ENCODE results near the gene PFAS.

DNA sequence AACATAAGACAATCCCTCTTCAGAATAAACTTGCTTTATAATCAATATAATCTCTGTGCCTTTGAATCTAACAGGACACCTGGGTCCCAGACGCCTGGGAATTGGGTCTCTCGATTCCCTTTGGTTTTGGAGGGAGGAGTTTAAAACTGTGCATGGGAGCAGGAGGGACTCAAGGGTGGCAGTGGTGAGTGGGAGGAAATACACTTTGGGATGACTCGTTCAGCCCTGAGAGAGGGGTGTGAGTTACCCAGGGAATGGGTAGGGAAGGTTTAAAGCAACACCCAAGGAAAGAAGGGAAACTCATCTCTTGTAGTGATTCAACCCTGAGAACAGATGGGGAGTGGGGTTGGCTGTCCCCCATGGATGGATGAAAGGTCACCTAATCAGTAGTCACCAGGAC lies 41.0 kb downstream of the PFAS start:
- TF ChIP-seq POLR2AphosphoS5 (IDR thresholded peaks at IDR 0.05; ENCODE audit: low read depth) = no peak
- TF ChIP-seq, protein P1, sequence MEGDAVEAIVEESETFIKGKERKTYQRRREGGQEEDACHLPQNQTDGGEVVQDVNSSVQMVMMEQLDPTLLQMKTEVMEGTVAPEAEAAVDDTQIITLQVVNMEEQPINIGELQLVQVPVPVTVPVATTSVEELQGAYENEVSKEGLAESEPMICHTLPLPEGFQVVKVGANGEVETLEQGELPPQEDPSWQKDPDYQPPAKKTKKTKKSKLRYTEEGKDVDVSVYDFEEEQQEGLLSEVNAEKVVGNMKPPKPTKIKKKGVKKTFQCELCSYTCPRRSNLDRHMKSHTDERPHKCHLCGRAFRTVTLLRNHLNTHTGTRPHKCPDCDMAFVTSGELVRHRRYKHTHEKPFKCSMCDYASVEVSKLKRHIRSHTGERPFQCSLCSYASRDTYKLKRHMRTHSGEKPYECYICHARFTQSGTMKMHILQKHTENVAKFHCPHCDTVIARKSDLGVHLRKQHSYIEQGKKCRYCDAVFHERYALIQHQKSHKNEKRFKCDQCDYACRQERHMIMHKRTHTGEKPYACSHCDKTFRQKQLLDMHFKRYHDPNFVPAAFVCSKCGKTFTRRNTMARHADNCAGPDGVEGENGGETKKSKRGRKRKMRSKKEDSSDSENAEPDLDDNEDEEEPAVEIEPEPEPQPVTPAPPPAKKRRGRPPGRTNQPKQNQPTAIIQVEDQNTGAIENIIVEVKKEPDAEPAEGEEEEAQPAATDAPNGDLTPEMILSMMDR (IDR thresholded peaks at IDR 0.05; ENCODE audit: insufficient read depth, low read length) = no peak
- TF ChIP-seq, protein P2, sequence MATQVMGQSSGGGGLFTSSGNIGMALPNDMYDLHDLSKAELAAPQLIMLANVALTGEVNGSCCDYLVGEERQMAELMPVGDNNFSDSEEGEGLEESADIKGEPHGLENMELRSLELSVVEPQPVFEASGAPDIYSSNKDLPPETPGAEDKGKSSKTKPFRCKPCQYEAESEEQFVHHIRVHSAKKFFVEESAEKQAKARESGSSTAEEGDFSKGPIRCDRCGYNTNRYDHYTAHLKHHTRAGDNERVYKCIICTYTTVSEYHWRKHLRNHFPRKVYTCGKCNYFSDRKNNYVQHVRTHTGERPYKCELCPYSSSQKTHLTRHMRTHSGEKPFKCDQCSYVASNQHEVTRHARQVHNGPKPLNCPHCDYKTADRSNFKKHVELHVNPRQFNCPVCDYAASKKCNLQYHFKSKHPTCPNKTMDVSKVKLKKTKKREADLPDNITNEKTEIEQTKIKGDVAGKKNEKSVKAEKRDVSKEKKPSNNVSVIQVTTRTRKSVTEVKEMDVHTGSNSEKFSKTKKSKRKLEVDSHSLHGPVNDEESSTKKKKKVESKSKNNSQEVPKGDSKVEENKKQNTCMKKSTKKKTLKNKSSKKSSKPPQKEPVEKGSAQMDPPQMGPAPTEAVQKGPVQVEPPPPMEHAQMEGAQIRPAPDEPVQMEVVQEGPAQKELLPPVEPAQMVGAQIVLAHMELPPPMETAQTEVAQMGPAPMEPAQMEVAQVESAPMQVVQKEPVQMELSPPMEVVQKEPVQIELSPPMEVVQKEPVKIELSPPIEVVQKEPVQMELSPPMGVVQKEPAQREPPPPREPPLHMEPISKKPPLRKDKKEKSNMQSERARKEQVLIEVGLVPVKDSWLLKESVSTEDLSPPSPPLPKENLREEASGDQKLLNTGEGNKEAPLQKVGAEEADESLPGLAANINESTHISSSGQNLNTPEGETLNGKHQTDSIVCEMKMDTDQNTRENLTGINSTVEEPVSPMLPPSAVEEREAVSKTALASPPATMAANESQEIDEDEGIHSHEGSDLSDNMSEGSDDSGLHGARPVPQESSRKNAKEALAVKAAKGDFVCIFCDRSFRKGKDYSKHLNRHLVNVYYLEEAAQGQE (IDR thresholded peaks at IDR 0.05; ENCODE audit: insufficient replicate concordance, low read depth) = no peak
